H9 (cell line): ENCODE measurements around the gene FKBP1C. TPM values are rescaled to one million over a fixed set of nuclear protein-coding genes. Genes with fewer than 3 reads are reported as not detected.

Source experiments
- DNase-seq: peaks from one replicate; pipeline ENCODE4 v3.0.0-alpha.2; 2017
- H2AFZ ChIP-seq: one replicate; pipeline ENCODE4 v1.6.1; 2013; ENCODE audit warnings: mild to moderate bottlenecking, low read length, control low read depth, moderate library complexity
- H2AK5ac ChIP-seq: 2 replicates; pipeline ENCODE4 v1.6.1; 2013; ENCODE audit warnings: low read length, control low read depth, mixed read lengths; ENCODE audit not compliant: insufficient read length
- H2BK120ac ChIP-seq: one replicate; pipeline ENCODE4 v1.6.1; 2013; ENCODE audit warnings: low read depth, mild to moderate bottlenecking, low read length, control low read depth, inconsistent platforms; ENCODE audit not compliant: poor library complexity, severe bottlenecking
- H2BK12ac ChIP-seq: 2 replicates; pipeline ENCODE4 v1.6.1; 2013; ENCODE audit warnings: low read length, control low read depth, mixed read lengths, low read depth; ENCODE audit not compliant: insufficient read length
- H2BK15ac ChIP-seq: 2 replicates; pipeline ENCODE4 v1.6.1; 2013; ENCODE audit warnings: low read depth, low read length, control low read depth
- H2BK20ac ChIP-seq: one replicate; pipeline ENCODE4 v1.6.1; 2013; ENCODE audit warnings: low read depth, mild to moderate bottlenecking, low read length, control low read depth, inconsistent platforms; ENCODE audit not compliant: poor library complexity, severe bottlenecking
- H2BK5ac ChIP-seq: 2 replicates; pipeline ENCODE4 v1.6.1; 2013; ENCODE audit warnings: low read length, control low read depth, mixed read lengths; ENCODE audit not compliant: insufficient read length
- H3K14ac ChIP-seq: 2 replicates; pipeline ENCODE4 v1.6.1; 2013; ENCODE audit warnings: low read length, control low read depth; ENCODE audit not compliant: insufficient read depth
- H3K18ac ChIP-seq: 2 replicates; pipeline ENCODE4 v1.6.1; 2013; ENCODE audit warnings: low read depth, mild to moderate bottlenecking, mixed read lengths, low read length, control low read depth; ENCODE audit not compliant: insufficient read length
- H3K23ac ChIP-seq: 2 replicates; pipeline ENCODE4 v1.6.1; 2013; ENCODE audit warnings: low read length, control low read depth, mixed read lengths, low read depth; ENCODE audit not compliant: insufficient read length
- H3K23me2 ChIP-seq: 2 replicates; pipeline ENCODE4 v1.6.1; 2013; ENCODE audit warnings: low read depth, mild to moderate bottlenecking, mixed read lengths, low read length, control low read depth; ENCODE audit not compliant: insufficient read length, poor library complexity, severe bottlenecking
- H3K27ac ChIP-seq: 2 replicates; pipeline ENCODE4 v1.5.1; 2013; ENCODE audit warnings: low read length, control low read depth, mixed read lengths, low read depth; ENCODE audit not compliant: insufficient read length
- H3K27me3 ChIP-seq: 2 replicates; pipeline ENCODE4 v1.6.1; 2013; ENCODE audit warnings: low read length, control low read depth, inconsistent platforms; ENCODE audit not compliant: insufficient read depth
- H3K4ac ChIP-seq: 2 replicates; pipeline ENCODE4 v1.6.1; 2013; ENCODE audit warnings: low read depth, mild to moderate bottlenecking, control low read depth, inconsistent platforms, low read length, moderate library complexity
- H3K4me1 ChIP-seq: 2 replicates; pipeline ENCODE4 v1.6.1; 2013; ENCODE audit warnings: low read length, control low read depth, inconsistent platforms; ENCODE audit not compliant: insufficient read depth
- H3K4me2 ChIP-seq: 2 replicates; pipeline ENCODE4 v1.6.1; 2013; ENCODE audit warnings: low read length, control low read depth, mixed read lengths; ENCODE audit not compliant: insufficient read length, insufficient read depth
- H3K56ac ChIP-seq: 2 replicates; pipeline ENCODE4 v1.6.1; 2013; ENCODE audit warnings: low read depth, mild to moderate bottlenecking, mixed read lengths, low read length, control low read depth; ENCODE audit not compliant: insufficient read length
- H3K79me1 ChIP-seq: 2 replicates; pipeline ENCODE4 v1.6.1; 2013; ENCODE audit warnings: low read depth, mild to moderate bottlenecking, moderate library complexity, low read length, control low read depth, inconsistent platforms; ENCODE audit not compliant: insufficient read depth, poor library complexity, severe bottlenecking
- H3K79me2 ChIP-seq: 2 replicates; pipeline ENCODE4 v1.6.1; 2013; ENCODE audit warnings: low read length, control low read depth, inconsistent platforms; ENCODE audit not compliant: insufficient read depth
- H3K9ac ChIP-seq: 2 replicates; pipeline ENCODE4 v1.6.1; 2013; ENCODE audit warnings: low read length, control low read depth, mixed read lengths; ENCODE audit not compliant: insufficient read length; ENCODE audit errors: extremely low read depth
- H3K9me3 ChIP-seq: one replicate; pipeline ENCODE4 v1.6.1; 2013; ENCODE audit warnings: low read depth, low read length, inconsistent platforms; ENCODE audit not compliant: control insufficient read depth
- H3T11ph ChIP-seq: one replicate; pipeline ENCODE4 v1.6.1; 2013; ENCODE audit warnings: mild to moderate bottlenecking, low read length, control low read depth, inconsistent platforms
- H4K20me1 ChIP-seq: one replicate; pipeline ENCODE4 v1.6.1; 2013; ENCODE audit not compliant: control insufficient read depth, insufficient read length, insufficient read depth
- H4K5ac ChIP-seq: 2 replicates; pipeline ENCODE4 v1.6.1; 2013; ENCODE audit warnings: low read depth, mild to moderate bottlenecking, mixed read lengths, low read length, control low read depth; ENCODE audit not compliant: insufficient read length
- H4K8ac ChIP-seq: replicated peaks from 2 replicates; pipeline ENCODE4 v1.6.1; 2013; ENCODE audit warnings: low read length, control low read depth, mixed read lengths, low read depth; ENCODE audit not compliant: insufficient read length
- H4K91ac ChIP-seq: 2 replicates; pipeline ENCODE4 v1.6.1; 2013; ENCODE audit warnings: low read depth, mild to moderate bottlenecking, moderate library complexity, mixed read lengths, low read length, control low read depth; ENCODE audit not compliant: insufficient read length
- H3K27ac Mint-ChIP-seq, 3 experiments: 2 replicates in 2 of 3; 3 replicates in 1 of 3; pipeline ENCODE4 v1.8.0; 2020 to 2021; ENCODE audit warnings: mixed read lengths in 3 of 3, mild to moderate bottlenecking in 1 of 3, moderate library complexity in 1 of 3
- H3K27me3 Mint-ChIP-seq: 2 replicates; pipeline ENCODE4 v1.8.0; 2021; ENCODE audit warnings: low read depth, mild to moderate bottlenecking, moderate library complexity, mixed read lengths
- H3K36me3 Mint-ChIP-seq, 3 experiments: 2 replicates in 2 of 3; 3 replicates in 1 of 3; pipeline ENCODE4 v1.8.0; 2020 to 2021; ENCODE audit warnings: low read depth in 3 of 3, mixed read lengths in 3 of 3; ENCODE audit not compliant: insufficient read depth in 1 of 3
- H3K4me1 Mint-ChIP-seq, 2 experiments: 2 replicates each; pipeline ENCODE4 v1.8.0; 2020; ENCODE audit warnings: mixed read lengths in 2 of 2
- H3K4me3 Mint-ChIP-seq, 2 experiments: 2 replicates in 1 of 2; 3 replicates in 1 of 2; pipeline ENCODE4 v1.8.0; 2020 to 2021; ENCODE audit warnings: mild to moderate bottlenecking in 2 of 2, mixed read lengths in 2 of 2, moderate library complexity in 1 of 2
- H3K9me3 Mint-ChIP-seq, 2 experiments: 2 replicates in 1 of 2; 3 replicates in 1 of 2; pipeline ENCODE4 v1.8.0; 2020; ENCODE audit warnings: mild to moderate bottlenecking in 2 of 2, mixed read lengths in 2 of 2, moderate library complexity in 1 of 2
- CTCF ChIP-seq: fragments of 200-600 bp; sonication (generic); conservative IDR thresholded peaks from 3 replicates; pipeline ENCODE4 v1.8.0; 2021; ENCODE audit warnings: antibody characterized with exemption, mild to moderate bottlenecking
- WGBS: extraction: QIAGEN DNeasy Blood & Tissue Kit; methylation state at CpG from one replicate; pipeline ENCODE4 v1.1.7; 2013; ENCODE audit warnings: missing lambda C conversion rate, low lambda C conversion rate, mixed read lengths; ENCODE audit not compliant: insufficient read length; ENCODE audit errors: extremely low coverage; 5-methylcytosine and 5-hydroxymethylcytosine counted together
- total RNA-seq: library from RNA; stranded (reverse); gene quantifications from 2 replicates; pipeline ENCODE4 v1.2.1, GENCODE V29; 2021

Gene FKBP1C
- total RNA-seq, 1 experiment from 2014 or later: 0.52 TPM

- Histone ChIP-seq H3K18ac (no peak overlapping the region), H3K27ac (no peak overlapping the region), H4K8ac (no peak overlapping the region), H3K23ac (no peak overlapping the region), H3K14ac (no peak overlapping the region), H3T11ph (no peak overlapping the region), H3K4ac (no peak overlapping the region), H4K91ac (no peak overlapping the region), H3K4me2 (no peak overlapping the region), H4K5ac (no peak overlapping the region), H3K9me3 (no peaks in the 10 kb centered on the region), H2AK5ac (no peak overlapping the region), H2BK120ac (no peak overlapping the region), H2BK12ac (no peak overlapping the region), H4K20me1 (no peaks in the 10 kb centered on the region), H3K27me3 (no peaks in the 10 kb centered on the region; the same call in 1 of the 2 replicates), H3K79me1 (no peaks in the 10 kb centered on the region), H2BK5ac (no peak overlapping the region), H2BK20ac (no peak overlapping the region), H3K4me1 (0 out of 2 replicates have a peak, but pooled peaks cover 2% of the 10 kb centered on the region), H3K23me2 (no peaks in the 10 kb centered on the region), H2AFZ (no peak overlapping the region), H3K9ac (no peak overlapping the region), H3K56ac (no peak overlapping the region), H3K79me2 (no peaks in the 10 kb centered on the region), H2BK15ac (no peak overlapping the region)
- DNase-seq: peak; percentile 38
- H3K4me3 Mint-ChIP-seq: no peak overlapping the region
- H3K27me3 Mint-ChIP-seq: peaks cover 14% of the 10 kb centered on the region
- H3K4me1 Mint-ChIP-seq: peaks cover 9 to 11% of the 10 kb centered on the region in 2 experiments
- peaks cover 0 to 5% (median 0%) of the 10 kb centered on the region in 3 experiments; a peak in 2 of 7 replicates for H3K36me3 Mint-ChIP-seq
- TF ChIP-seq CTCF: 0 out of 3 replicates have a peak, but pooled peaks have one; percentile 8
- no CpG with 5 or more reads among the region's 3 CpGs for WGBS
- peaks cover 6 to 10% of the 10 kb centered on the region in 2 experiments; a peak in 4 of 5 replicates for H3K9me3 Mint-ChIP-seq
- H3K27ac Mint-ChIP-seq: peak overlapping the region in 1 of 3 experiments; percentile 12; a peak in 1 of 7 replicates
These were observed 25.1 kb downstream of the FKBP1C start for GRCh38 chr6:63236398-63236817.
